OCI-M1 (cell line): Measurements from ENCODE around the gene PTPRA.
"Not testable (repeated sequence)": the region's sequence is repeated elsewhere in the genome, so short reads cannot be mapped to it uniquely, and the experiment has no call there.

Experiments used
- DNase-seq: peaks from one replicate; lab custom pipeline; 2025; lab: John Stamatoyannopoulos, UW

PTPRA gene

DNA sequence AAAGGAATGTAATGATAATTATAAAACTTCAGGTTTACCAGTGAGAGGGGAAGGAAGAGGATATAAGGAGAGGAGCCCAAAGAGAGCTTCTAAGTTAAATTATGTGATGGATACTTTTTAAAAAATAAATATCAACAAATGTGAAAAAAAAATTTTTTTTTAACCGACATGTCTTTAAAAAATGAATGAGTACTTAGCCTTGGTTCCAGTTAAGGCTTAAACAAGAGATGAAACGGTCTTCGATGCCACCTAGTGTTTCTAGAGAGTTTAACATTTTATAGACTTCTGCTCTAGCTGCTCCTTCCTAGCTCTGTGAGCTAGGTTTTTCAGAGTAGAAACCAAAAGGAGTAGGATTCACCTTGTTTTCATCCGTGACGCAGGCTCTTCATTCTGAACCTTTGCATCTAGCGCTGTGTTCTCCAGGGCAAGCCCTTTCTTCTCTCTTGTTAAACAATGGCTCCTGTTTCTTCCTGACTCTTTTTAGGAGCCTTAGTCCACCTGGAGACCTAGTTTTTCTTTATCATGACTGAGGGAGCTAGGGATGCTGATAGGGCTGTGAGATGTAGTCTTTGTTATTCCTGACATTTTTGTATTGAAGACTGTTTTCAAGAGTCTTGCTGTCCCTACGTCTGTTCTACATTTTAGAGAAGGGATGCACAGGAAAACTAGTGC lies 127.7 kb downstream of the PTPRA start:
- DNase-seq: peak; percentile 79

DNA sequence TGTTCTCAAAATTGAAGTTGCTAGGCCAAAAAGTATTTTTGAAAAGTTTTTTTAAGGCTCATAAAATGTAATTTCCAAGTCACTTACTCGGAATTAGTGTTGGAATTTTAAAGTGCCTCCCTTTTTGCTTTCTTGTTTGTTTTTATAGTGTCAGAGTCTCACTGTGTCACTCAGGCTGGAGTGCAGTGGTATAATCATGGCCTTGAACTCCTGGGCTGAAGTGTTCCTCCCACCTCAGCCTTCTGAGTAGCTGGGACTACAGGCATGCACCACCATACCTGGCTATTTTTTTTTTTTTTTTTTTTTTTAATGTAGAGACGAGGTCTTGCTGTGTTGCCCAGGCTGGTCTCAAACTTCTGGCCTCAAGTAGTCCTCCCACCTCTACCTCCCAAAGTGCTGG lies 130.1 kb downstream of the PTPRA start:
- DNase-seq: no peak

DNA sequence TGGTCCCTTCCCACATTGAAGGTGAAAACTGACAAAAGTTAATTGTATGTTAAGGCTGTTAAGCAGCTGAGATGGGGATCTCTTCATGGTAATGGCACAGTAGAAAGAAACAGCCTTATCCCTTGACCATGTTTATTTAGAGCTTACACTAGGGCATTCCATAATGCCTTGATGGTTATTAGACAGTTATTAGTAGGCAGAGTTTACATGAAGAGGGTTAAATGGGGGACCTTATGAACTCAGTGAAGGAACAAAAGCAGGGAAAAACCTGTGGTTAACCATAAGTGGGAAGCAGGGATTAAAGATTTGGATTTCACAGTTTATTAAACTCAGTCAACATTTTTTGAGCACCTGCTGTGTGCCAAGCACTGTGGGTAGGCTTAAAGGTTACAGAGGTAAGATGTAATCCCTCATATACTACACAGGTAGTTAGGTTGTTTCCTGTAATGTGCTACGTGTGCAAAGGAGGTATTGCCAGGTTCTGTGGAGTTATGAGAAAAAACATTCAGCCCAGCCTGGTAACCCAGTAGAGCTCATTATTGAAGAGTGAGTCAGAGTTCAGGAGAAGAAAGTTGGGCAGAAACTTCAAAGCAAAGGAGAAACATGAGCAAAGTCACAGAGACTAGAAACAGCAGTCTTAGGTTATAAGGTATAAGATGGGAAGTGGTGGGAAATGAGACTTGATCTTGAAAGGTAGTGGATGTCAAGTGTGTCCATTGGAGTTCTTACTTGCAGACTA lies 137.9 kb downstream of the PTPRA start:
- no peak for DNase-seq

DNA sequence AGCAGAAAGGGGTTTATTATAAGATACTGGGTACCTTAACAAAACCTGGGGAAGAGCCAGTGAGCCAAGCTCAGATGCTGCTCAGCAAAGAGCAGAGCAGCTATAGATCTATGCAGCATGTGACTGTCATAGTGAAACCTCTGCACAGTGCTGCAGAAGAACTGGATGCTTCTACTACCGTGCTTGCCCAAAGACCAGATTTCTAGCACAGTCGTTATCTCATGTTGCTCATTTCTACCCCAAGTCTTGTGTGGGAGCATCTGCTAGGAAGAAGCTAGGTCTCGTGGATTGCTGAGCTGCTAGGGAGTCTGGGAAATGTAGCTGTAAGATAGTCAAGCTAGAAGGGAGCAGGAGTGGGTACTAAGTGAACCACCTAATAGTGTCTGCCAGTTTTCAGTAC lies 138.5 kb downstream of the PTPRA start:
- no peak for DNase-seq

DNA sequence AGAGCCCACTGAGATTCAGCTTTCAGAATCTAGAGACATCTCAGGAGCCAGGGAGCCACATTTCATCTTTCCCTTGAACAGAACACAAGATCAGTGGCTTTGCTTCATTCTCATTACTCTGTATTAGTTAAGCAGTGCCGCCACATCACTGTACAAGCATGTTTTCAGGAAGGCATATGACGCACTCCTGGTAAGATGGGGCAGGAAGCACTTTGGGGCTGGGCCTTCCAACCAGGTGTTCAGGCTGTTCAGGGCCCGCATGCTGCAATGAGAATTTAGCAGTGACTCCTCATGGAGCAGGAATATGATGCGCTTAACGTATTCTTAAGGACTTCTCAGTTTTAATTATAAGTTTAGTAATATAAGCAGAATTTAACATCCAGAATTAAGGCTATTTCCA lies 140.5 kb downstream of the PTPRA start:
- DNase-seq: no peak

DNA sequence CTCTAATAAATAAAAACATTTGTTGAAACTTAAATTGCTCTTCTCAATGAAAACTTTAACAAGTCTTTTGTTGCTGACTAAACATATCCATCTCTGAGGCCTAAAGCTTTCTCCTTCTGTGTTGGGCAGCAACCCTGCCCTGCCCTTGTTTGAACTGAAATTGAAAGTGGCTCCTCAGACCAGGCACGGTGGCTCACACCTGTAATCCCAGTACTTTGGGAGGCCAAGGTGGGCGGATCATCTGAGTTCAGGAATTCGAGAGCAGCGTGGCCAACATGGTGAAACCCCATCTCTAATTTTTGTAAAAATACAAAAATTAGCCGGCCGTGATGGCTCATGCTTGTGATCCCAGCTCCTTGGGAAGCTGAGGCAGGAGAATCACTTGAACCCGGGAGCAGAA lies 140.9 kb downstream of the PTPRA start:
- DNase-seq: no peak

DNA sequence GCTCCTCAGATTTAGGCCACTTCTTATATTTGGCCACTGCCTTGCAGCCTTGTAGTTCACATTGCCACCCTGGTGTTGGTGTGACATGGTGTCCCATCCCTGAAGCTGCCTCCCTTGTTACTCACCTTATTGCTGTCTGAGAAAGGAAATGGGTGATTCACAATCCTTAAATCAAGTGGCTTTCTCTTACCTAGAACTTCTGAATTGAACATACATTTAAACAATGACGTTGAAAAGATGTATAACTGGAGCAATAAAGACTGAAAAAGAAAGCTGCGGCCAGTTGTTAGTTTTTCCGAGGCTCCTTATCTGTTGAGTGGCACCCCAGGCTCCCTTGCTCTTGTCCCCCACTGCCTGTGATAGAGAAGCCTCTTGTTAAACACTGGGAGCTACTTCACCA lies 141.4 kb downstream of the PTPRA start:
- DNase-seq: no peak

DNA sequence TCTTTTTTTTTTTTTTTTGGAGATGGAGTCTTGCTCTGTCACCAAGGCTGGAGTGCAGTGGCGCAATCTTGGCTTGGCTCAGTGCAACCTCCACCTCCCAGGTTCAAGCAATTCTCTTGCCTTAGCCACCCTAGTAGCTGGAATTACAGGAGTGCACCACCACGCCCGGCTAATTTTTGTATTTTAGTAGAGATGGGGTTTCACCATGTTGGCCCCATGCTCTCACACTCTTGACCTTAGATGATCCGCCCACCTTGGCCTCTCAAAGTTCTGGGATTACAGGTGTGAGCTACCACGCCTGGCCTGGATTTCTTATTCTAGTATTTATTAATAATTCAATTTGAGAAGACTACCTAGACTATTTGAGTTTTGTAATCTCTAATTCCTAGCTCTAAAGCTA lies 142.0 kb downstream of the PTPRA start:
- not testable (repeated sequence) for DNase-seq

DNA sequence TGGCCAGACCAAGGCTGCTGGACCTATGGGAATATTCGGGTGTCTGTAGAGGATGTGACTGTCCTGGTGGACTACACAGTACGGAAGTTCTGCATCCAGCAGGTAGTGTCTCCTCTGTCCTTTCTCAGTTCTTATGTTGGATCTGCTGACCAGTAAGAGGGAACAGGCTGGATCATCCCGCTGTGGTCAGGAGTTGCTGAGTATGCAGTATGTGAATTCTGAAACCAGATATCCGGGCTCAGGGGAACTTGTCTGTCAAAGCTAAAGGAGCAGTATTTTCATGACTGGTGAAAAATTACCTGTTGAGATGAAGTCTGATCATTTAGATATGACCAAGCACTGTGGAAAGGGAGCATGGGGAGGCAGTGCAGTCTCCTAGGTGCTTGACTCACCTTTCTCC lies 148.0 kb downstream of the PTPRA start:
- no peak for DNase-seq

DNA sequence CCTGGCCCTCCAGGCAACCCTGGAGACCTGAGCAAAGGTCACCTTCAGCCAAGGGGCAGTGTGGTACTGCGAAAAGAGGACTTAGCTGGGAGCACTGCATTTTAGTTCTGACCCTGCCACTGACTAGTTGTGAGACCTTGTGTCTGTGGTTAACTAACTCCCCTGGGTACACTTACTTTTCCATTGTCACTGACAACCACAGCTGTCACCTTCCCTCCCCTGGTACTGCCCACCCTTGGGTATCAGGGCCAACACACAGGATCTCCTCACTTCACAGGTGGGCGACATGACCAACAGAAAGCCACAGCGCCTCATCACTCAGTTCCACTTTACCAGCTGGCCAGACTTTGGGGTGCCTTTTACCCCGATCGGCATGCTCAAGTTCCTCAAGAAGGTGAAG lies 148.5 kb downstream of the PTPRA start:
- no peak for DNase-seq

DNA sequence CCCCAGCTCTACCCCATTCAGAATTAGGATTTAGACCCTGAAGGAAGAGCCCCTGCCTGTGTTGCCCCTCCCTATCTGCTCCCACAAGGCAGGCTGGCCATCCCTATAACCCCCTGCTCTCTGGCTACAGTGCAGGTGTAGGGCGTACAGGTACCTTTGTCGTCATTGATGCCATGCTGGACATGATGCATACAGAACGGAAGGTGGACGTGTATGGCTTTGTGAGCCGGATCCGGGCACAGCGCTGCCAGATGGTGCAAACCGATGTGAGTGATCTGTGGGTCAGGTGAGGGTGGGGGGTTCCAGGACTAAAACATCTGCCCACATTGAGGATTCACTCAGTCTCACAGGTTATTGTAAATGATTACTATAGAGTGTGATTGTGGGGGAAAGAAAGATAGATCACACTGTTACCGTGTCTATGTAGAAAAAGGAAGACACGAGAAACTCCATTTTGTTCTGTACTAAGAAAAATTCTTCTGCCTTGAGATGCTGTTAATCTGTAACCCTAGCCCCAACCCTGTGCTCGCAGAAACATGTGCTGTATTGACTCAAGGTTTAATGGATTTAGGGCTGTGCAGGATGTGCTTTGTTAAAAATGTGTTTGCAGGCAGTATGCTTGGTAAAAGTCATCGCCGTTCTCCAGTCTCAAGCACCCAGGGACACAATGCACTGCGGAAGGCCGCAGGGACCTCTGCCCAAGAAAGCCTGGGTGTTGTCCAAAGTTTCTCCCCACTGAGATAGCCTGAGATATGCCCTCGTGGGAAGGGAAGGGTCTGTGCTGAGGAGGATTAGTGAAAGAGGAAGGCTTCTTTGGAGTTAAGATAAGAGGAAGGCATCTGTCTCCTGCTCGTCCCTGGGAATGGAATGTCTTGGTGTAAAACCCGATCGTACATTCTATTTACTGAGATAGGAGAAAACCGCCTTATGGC lies 149.5 kb downstream of the PTPRA start:
- DNase-seq: peak; percentile 81

DNA sequence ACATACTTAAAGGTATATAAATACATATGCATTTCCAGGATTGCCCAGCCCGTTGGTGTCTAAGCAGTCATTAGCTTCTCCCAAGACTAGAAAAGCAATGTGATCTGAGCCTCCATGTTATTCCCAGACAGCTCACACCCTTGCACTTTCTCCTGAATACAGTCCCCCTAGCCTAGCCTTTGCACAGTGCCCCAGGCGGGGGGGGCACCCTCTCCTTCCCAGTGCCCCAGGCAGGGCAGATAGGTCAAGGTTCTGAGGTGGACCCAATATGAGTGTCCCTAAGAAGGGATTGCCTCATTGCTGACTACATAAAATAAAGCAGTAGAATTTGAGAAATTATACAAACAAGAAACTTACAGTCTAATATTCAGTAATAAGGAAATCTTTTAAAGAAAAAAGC lies 154.7 kb downstream of the PTPRA start:
- DNase-seq: no peak

DNA sequence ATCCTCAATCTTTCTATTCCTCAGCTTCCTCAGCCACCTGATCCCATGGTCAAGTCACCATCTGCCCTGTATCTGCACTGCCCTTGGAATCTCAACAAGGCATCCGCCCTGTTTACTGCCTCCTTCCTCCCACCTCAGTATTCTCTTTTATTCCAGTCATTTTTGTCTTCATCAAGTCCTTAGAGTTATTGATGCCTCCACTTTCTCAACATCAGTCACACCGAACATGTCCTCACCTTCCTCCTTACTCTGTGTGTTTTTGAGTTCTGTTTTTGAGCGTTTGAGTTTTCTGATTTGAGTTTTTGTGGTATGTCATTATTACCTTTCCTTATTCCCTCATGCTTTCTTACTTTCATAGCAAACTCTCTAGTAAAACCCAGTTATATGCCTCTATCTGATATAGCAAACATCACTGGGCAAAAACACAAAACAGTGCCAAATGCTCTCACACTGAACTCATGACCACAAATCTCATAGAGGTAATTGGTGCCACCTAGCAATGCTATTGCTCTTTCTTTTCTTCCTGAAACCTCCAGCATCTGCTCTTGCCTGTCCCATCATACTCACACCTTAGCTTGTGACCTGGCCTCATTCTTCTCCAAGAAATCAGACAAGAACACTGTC lies 158.4 kb downstream of the PTPRA start:
- no peak for DNase-seq

DNA sequence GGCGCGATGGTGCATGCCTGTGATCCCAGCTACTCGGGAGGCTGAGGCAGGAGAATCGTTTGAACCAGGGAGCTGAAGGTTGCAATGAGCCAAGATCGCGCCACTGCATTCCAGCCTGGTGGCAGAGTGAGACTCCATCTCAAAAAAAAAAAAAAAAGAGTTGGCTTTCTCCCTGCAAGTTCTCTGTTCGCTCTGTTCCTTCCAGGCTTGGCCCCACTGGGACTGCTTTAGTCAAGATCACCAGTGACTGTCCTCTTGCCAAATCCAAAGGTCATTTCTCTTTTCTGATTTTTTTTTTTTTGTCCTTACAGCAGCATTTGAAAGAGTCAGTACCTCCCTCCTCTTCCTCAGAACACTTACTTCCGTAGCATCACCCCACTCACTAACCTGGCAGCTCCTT lies 159.3 kb downstream of the PTPRA start:
- DNase-seq: no peak

DNA sequence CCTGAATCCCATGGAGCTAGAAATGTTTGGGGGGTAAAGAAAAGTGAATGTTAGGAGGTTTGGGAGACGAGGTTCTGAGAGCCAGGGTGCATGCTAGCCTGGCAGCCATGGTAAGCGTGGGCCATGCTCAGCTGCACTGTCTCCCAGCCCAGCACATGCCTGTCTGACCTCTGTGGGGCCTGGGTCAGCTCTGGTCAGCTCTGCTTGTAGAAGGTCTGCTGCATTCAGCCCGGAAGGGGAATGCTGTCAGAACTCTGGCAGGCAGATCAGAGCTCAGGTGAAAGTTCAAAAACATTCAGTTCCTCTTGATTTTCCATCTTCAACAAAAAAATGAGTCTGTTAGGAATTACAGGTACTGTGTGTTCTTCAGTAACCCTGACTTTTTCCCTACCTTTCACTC lies 164.4 kb downstream of the PTPRA start:
- DNase-seq: no peak

DNA sequence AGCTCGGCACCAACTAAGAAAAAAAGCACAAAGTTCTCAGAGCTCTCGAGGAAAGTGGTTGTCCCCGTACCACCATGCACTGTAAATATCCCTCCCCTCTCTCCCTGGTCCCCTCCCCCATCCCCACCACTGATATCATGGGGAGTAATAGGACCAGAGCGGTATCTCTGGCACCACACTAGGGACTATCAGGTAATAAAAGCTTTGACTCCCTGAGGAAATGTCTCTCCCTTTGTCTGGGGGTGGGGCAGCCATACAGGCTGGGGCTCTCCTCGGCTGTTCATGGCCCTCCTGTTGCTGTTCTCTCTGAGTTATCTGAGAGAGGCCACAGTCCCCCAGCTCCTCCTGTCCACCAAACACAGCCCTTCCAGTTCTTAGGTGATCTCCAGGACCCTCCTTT lies 165.2 kb downstream of the PTPRA start:
- DNase-seq: no peak

DNA sequence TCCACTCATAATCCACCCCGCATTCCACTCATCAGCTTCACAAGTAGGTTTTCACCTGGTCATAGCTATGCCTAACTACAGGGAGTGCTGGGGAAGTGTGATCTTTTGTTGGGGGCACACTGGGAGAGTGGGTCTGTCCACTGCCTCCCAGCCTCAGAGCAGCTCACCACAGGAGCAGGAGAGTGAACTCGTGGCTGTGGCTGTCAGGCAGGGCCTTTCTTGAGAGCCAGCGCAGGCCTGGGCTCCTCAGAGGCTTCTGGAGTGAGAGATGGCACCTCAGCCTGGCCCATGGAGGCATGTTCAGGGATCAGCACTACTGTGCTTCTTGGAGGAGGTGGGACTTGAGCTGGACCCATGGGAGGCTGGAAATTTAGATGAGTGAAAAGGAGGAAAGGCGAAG lies 166.1 kb downstream of the PTPRA start:
- no peak for DNase-seq

DNA sequence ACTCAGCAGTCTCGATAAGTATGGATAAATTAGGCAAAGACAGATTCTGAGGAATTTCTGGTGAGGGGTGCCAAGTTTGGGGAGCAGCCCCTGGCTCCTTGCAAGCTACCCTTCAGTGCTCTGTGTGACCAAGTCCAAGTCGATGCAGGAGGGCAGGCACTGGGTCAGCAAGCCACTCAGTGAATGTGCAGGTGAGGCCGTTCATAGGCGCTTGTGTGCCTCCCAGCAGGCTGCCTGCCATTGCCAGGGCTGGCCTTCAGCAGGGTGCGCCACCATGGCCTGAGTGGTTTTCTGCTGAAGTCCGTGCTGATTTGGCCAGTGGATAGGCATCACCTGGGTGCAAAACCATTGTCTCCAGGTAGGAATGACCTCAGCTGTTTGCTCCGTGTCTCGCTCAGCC lies 166.8 kb downstream of the PTPRA start:
- no peak for DNase-seq

DNA sequence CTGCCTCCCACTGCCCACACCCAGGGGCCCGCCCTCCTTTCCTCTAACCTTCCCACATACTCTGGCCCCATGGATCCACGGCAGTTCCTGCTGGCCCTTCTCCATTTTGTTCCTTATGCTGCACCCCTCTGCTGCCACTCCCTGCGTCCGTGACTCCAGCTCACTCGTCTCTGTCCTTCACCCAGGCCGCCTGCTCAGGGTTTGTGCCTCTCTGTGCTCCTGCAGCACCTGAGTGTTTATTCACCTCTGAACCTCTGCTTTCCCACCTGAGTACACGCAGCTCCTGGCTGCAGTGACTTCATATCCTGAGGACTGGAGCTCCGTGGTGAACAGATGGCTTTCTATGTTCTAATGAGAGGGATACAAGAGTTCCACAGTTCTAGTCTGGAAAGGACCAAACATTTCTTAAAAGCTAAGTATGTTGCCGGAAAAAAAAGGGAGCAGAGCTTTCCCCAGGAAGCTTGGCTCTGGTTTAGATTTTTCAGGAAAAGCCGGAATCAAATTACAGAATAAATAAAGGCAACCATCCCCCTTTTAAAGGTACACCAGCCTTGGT lies 168.7 kb downstream of the PTPRA start:
- no peak for DNase-seq

DNA sequence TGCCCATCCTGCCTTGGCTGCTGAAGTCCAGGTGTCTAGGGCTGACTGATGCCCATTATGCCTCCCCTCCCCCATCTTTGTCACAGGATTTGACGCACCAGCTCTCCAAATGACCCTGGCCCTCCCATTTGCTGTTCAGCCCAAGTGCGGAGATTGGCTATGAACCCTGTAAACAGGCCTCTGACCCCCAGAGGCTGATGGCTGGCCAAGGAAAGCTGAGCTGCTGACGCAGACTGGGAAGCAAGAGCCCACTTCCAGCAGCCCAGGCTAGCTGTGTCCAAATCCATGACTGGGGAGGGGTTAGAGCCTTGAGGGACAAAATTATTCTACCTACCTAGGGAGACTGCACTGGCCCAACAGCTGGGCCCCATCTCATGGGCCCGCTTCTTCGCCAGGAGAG lies 169.3 kb downstream of the PTPRA start:
- DNase-seq: no peak

DNA sequence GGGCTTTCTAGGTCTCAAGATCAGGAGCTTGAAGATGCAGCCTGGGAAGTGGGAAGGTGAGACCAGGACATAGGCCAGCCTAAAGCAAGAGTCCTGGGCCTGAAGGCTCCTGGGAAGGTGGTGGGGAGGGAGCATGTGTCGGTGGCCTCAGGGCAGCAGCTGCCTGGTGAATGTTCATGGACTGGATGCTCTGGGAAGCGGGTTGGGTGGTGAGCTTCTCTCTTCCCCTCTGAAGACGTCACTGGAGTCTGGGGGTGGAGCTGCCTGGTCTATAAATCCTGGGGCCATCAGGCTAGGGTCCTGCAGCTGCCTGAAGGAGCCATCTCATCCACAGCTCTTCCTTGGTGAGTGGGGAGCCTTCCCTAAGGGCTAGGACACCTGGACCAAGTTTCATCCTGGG lies 170.0 kb downstream of the PTPRA start, which contains the start of gene GNRH2:
Gene GNRH2, plus strand, starts transcription at position 301 of the 400 bp plus-strand sequence. CDS start 793 bp downstream, outside the sequence.
- DNase-seq: no peak
